Neural progenitor cell (in vitro differentiated cells): ENCODE measurements around the gene CNTNAP4.

ENCODE experiments used
- CTCF ChIP-seq: fragments of 200-600 bp; sonication (generic); IDR thresholded peaks from 2 replicates; pipeline ENCODE4 v1.5.1; 2017; ENCODE audit warnings: antibody characterized with exemption, mild to moderate bottlenecking
- EZH2 ChIP-seq: fragments of 200-600 bp; sonication (generic); IDR thresholded peaks from 2 replicates; pipeline ENCODE4 v1.6.1; 2017; ENCODE audit warnings: antibody characterized with exemption, mild to moderate bottlenecking, moderate library complexity
- EZH2phosphoT487 ChIP-seq: fragments of 200-600 bp; sonication (generic); IDR thresholded peaks from 2 replicates; pipeline ENCODE4 v1.6.1; 2017; ENCODE audit warnings: antibody characterized with exemption

GRCh38 chr16:76385601-76386230 is 108.5 kb downstream of the CNTNAP4 start:
- TF ChIP-seq CTCF (no peak), EZH2 (no peak), EZH2phosphoT487 (no peak)
